Prostate gland (tissue), 2 donors: ENCODE data around the gene CCSAP.

Source experiments
- CTCF ChIP-seq, 4 experiments: fragments of 200-600 bp in 2 of 4; fragments of 450-650 bp in 2 of 4; sonication (generic) in 2 of 4; IDR thresholded peaks; 1 replicate in 3 of 4; 2 replicates in 1 of 4; pipeline ENCODE4 v1.5.1; 2016 to 2019; ENCODE audit warnings: antibody characterized with exemption in 4 of 4, mild to moderate bottlenecking in 2 of 4, moderate library complexity in 2 of 4
- POLR2A ChIP-seq: fragments of 450-650 bp; IDR thresholded peaks from one replicate; pipeline ENCODE4 v1.6.1; 2016; ENCODE audit warnings: antibody characterized with exemption, mild to moderate bottlenecking
- POLR2AphosphoS5 ChIP-seq: sonication (generic); formaldehyde crosslinking; IDR thresholded peaks from one replicate; pipeline ENCODE4 v1.6.1; 2017; ENCODE audit warnings: antibody characterized with exemption

GRCh38 chr1:229300099-229300757 is 42.6 kb downstream of the CCSAP start:
- TF ChIP-seq CTCF (IDR thresholded peaks at IDR 0.05) (no peak), POLR2A (no peak), POLR2AphosphoS5 (no peak)
